Hepatocyte (in vitro differentiated cells): ENCODE results near the gene CMTM4. TPM values are rescaled to one million over a fixed set of nuclear protein-coding genes. Genes with fewer than 3 reads are reported as not detected.

Experiments used
- DNase-seq: peaks from one replicate; pipeline ENCODE4 v3.0.0-alpha.2; 2016; ENCODE audit warnings: low spot score
- H2AFZ ChIP-seq: fragments of 200-600 bp; sonication (generic); 2 replicates; pipeline ENCODE4 v1.6.0; 2016; ENCODE audit warnings: antibody characterized with exemption, mild to moderate bottlenecking
- H3K27ac ChIP-seq: fragments of 200-600 bp; sonication (generic); 2 replicates; pipeline ENCODE4 v1.5.1; 2016; ENCODE audit warnings: mild to moderate bottlenecking
- H3K27me3 ChIP-seq: fragments of 200-600 bp; sonication (generic); 2 replicates; pipeline ENCODE4 v1.6.1; 2016
- H3K36me3 ChIP-seq: fragments of 200-600 bp; sonication (generic); replicated peaks from 2 replicates; pipeline ENCODE4 v1.5.1; 2016; ENCODE audit warnings: low read depth; ENCODE audit not compliant: insufficient read depth
- H3K4me1 ChIP-seq: fragments of 200-600 bp; sonication (generic); 2 replicates; pipeline ENCODE4 v1.5.1; 2016; ENCODE audit warnings: mild to moderate bottlenecking, moderate library complexity; ENCODE audit not compliant: insufficient read depth
- H3K4me2 ChIP-seq: fragments of 200-600 bp; sonication (generic); 2 replicates; pipeline ENCODE4 v1.6.0; 2016
- H3K4me3 ChIP-seq: fragments of 200-600 bp; sonication (generic); 2 replicates; pipeline ENCODE4 v1.5.1; 2016; ENCODE audit warnings: mild to moderate bottlenecking
- H3K79me2 ChIP-seq: fragments of 200-600 bp; sonication (generic); 2 replicates; pipeline ENCODE4 v1.6.0; 2017; ENCODE audit warnings: mild to moderate bottlenecking
- H3K9me2 ChIP-seq: fragments of 200-600 bp; sonication (generic); replicated peaks from 2 replicates; pipeline ENCODE4 v1.6.0; 2017; ENCODE audit warnings: mild to moderate bottlenecking; ENCODE audit not compliant: insufficient read depth
- H3K9me3 ChIP-seq: fragments of 200-600 bp; sonication (generic); 2 replicates; pipeline ENCODE4 v1.5.1; 2016; ENCODE audit warnings: low read depth, mild to moderate bottlenecking
- H4K20me1 ChIP-seq: fragments of 200-600 bp; sonication (generic); 2 replicates; pipeline ENCODE4 v1.6.0; 2016; ENCODE audit warnings: mild to moderate bottlenecking; ENCODE audit not compliant: insufficient read depth, poor library complexity, severe bottlenecking
- CTCF ChIP-seq: fragments of 200-600 bp; sonication (generic); IDR thresholded peaks from 2 replicates; pipeline ENCODE4 v1.5.1; 2016; ENCODE audit warnings: antibody characterized with exemption, mild to moderate bottlenecking; ENCODE audit not compliant: poor library complexity
- EZH2 ChIP-seq: fragments of 200-600 bp; sonication (generic); IDR thresholded peaks from 2 replicates; pipeline ENCODE4 v1.6.1; 2016; ENCODE audit warnings: antibody characterized with exemption, mild to moderate bottlenecking, borderline replicate concordance
- EZH2phosphoT487 ChIP-seq: fragments of 200-600 bp; sonication (generic); IDR thresholded peaks from one replicate; pipeline ENCODE4 v1.6.1; 2018; ENCODE audit warnings: antibody characterized with exemption, mild to moderate bottlenecking, low read depth, moderate library complexity; ENCODE audit not compliant: unreplicated experiment, severe bottlenecking
- WGBS: methylation state at CpG from one replicate; pipeline ENCODE4 v1.1.6; 2016; ENCODE audit warnings: low lambda C conversion rate; ENCODE audit errors: missing lambda C conversion rate; 5-methylcytosine and 5-hydroxymethylcytosine counted together
- polyA plus RNA-seq: library from polyadenylated mRNA; unstranded; fragments of >200 nt; fragmentation: Nextera tagmentation; extraction: Ambion mirVana; gene quantifications from 2 replicates; pipeline ENCODE4 v1.2.1, GENCODE V29; 2016
- small RNA-seq: library from RNA; depleted of rRNA; stranded (forward); fragments of <200 nt; gene quantifications from one replicate; pipeline ENCODE3, GENCODE V24; 2014
- total RNA-seq: library from RNA; depleted of rRNA; stranded (reverse); fragments of >200 nt; gene quantifications from 2 replicates; pipeline ENCODE4 v1.2.3, GENCODE V29; 2014

The CMTM4 gene
- total and polyA plus RNA-seq, 2 experiments from 2014 or later: 19.2 to 77.9 TPM

- Histone ChIP-seq H2AFZ (no peak within 1 kb of the TSS), H3K27ac (no peak within 1 kb of the TSS), H3K4me2 (no peak within 1 kb of the TSS), H3K9me3 (no peaks in the 10 kb centered on the region), H3K79me2 (no peaks in the 10 kb centered on the region), H4K20me1 (no peaks in the 10 kb centered on the region), H3K4me1 (peaks cover 7% of the 10 kb centered on the region), H3K4me3 (no peak within 1 kb of the TSS), H3K27me3 (no peaks in the 10 kb centered on the region), H3K9me2 (no peaks in the 10 kb centered on the region), H3K36me3 (no peaks in the 10 kb centered on the region)
- TF ChIP-seq EZH2phosphoT487: no peak
- no peak for TF ChIP-seq CTCF
- no peak for TF ChIP-seq EZH2
- DNase-seq: no peak
- WGBS: 97% methylated on average over 52 of the region's 54 CpGs
Measured at GRCh38 chr16:66566051-66566901, 130.3 kb downstream of the CMTM4 start, which contains the start of gene CMTM1. Gene CMTM1, plus strand, starts transcription at chr16:66566439. Its CDS starts 75 bp downstream, at chr16:66566514.

Small RNA genes lying within 50 kb of the gene (small RNA-seq; reads per million reads assigned to genes)
- not detected for gene CKLF-CMTM1

Other genes starting within 250 kb of the CMTM4 start
- 14.3 and 15.9 TPM in 2 replicates for gene TK2, start 146.6 kb downstream of the CMTM4 start, total RNA-seq
- gene TK2, start 146.6 kb downstream of the CMTM4 start, polyA plus RNA-seq: 10.1 and 12.5 TPM in 2 replicates
- 39.9 and 69.1 TPM in 2 replicates for gene CKLF, start 144.2 kb downstream of the CMTM4 start, total RNA-seq
- gene CKLF, start 144.2 kb downstream of the CMTM4 start, polyA plus RNA-seq: 50.7 and 53.5 TPM in 2 replicates
- 1.4 TPM in 1 of 2 replicates, not detected in the other for gene CMTM1, start 130.3 kb downstream of the CMTM4 start, total RNA-seq
- gene CMTM1, start 130.3 kb downstream of the CMTM4 start, polyA plus RNA-seq: 1.8 and 2.9 TPM in 2 replicates
- gene CMTM2, start 117.3 kb downstream of the CMTM4 start, total RNA-seq: not detected in 2 replicates
- 0.32 and 0.60 TPM in 2 replicates for gene CMTM2, start 117.3 kb downstream of the CMTM4 start, polyA plus RNA-seq
- gene CMTM3, start 92.0 kb downstream of the CMTM4 start, total RNA-seq: 28.3 and 32.5 TPM in 2 replicates
- gene CMTM3, start 92.0 kb downstream of the CMTM4 start, polyA plus RNA-seq: 55.1 and 75.1 TPM in 2 replicates
- gene DYNC1LI2, start 54.9 kb upstream of the CMTM4 start, total RNA-seq: 97.3 and 129 TPM in 2 replicates
- gene DYNC1LI2, start 54.9 kb upstream of the CMTM4 start, polyA plus RNA-seq: 99.1 and 121 TPM in 2 replicates
- gene TERB1, start 104.8 kb upstream of the CMTM4 start, total RNA-seq: 0.07 TPM in 1 of 2 replicates, not detected in the other
- gene TERB1, start 104.8 kb upstream of the CMTM4 start, polyA plus RNA-seq: not detected in 2 replicates
- 68.5 and 72.6 TPM in 2 replicates for gene NAE1, start 134.2 kb upstream of the CMTM4 start, total RNA-seq
- gene NAE1, start 134.2 kb upstream of the CMTM4 start, polyA plus RNA-seq: 58.7 and 60.3 TPM in 2 replicates
- 2.5 and 3.3 TPM in 2 replicates for gene CA7, start 147.7 kb upstream of the CMTM4 start, total RNA-seq
- 0.25 and 3.3 TPM in 2 replicates for gene CA7, start 147.7 kb upstream of the CMTM4 start, polyA plus RNA-seq
- gene PDP2, start 183.8 kb upstream of the CMTM4 start, total RNA-seq: 9.7 and 17.7 TPM in 2 replicates
- 3.5 and 5.2 TPM in 2 replicates for gene PDP2, start 183.8 kb upstream of the CMTM4 start, polyA plus RNA-seq
- 2.9 and 3.2 TPM in 2 replicates for gene CDH16, start 222.1 kb upstream of the CMTM4 start, total RNA-seq
- 2.2 and 4.4 TPM in 2 replicates for gene CDH16, start 222.1 kb upstream of the CMTM4 start, polyA plus RNA-seq
- gene RRAD, start 228.8 kb upstream of the CMTM4 start, total RNA-seq: 8.2 and 8.8 TPM in 2 replicates
- 16.3 and 27.6 TPM in 2 replicates for gene RRAD, start 228.8 kb upstream of the CMTM4 start, polyA plus RNA-seq
- gene CIAO2B, start 237.7 kb upstream of the CMTM4 start, total RNA-seq: 106 and 131 TPM in 2 replicates
- gene CIAO2B, start 237.7 kb upstream of the CMTM4 start, polyA plus RNA-seq: 147 and 154 TPM in 2 replicates
- gene CES2, start 238.8 kb upstream of the CMTM4 start, total RNA-seq: 52.6 and 52.8 TPM in 2 replicates
- gene CES2, start 238.8 kb upstream of the CMTM4 start, polyA plus RNA-seq: 67.7 and 72.8 TPM in 2 replicates